Eye (tissue), 1 donor: ENCODE data around the gene DDX51.
"Not testable (repeated sequence)": the region's sequence is repeated elsewhere in the genome, so short reads cannot be mapped to it uniquely, and the experiment has no call there.

Experiments used
- DNase-seq: peaks from one replicate; pipeline ENCODE4 v3.0.0-alpha.2; 2015

DDX51 gene

GRCh38 chr12:132109741-132110140 is 34.4 kb downstream of the DDX51 start:
- no peak for DNase-seq

GRCh38 chr12:132108211-132108832 is 35.8 kb downstream of the DDX51 start:
- peak; percentile 28 for DNase-seq

GRCh38 chr12:132106921-132107320 is 37.2 kb downstream of the DDX51 start:
- DNase-seq: no peak

- DNase-seq: no peak
These were observed 38.7 kb downstream of the DDX51 start for GRCh38 chr12:132105467-132105866.

- no peak for DNase-seq
These were observed 40.4 kb downstream of the DDX51 start for GRCh38 chr12:132103542-132104308.

- not testable (repeated sequence) for DNase-seq
These were observed 41.0 kb downstream of the DDX51 start for GRCh38 chr12:132103072-132103471.

- no peak for DNase-seq
These were observed 41.8 kb downstream of the DDX51 start for GRCh38 chr12:132102297-132102696.

GRCh38 chr12:132100306-132101065 is 43.6 kb downstream of the DDX51 start:
- no peak for DNase-seq

- no peak for DNase-seq
These were observed 44.4 kb downstream of the DDX51 start for GRCh38 chr12:132099739-132100138.

DNA sequence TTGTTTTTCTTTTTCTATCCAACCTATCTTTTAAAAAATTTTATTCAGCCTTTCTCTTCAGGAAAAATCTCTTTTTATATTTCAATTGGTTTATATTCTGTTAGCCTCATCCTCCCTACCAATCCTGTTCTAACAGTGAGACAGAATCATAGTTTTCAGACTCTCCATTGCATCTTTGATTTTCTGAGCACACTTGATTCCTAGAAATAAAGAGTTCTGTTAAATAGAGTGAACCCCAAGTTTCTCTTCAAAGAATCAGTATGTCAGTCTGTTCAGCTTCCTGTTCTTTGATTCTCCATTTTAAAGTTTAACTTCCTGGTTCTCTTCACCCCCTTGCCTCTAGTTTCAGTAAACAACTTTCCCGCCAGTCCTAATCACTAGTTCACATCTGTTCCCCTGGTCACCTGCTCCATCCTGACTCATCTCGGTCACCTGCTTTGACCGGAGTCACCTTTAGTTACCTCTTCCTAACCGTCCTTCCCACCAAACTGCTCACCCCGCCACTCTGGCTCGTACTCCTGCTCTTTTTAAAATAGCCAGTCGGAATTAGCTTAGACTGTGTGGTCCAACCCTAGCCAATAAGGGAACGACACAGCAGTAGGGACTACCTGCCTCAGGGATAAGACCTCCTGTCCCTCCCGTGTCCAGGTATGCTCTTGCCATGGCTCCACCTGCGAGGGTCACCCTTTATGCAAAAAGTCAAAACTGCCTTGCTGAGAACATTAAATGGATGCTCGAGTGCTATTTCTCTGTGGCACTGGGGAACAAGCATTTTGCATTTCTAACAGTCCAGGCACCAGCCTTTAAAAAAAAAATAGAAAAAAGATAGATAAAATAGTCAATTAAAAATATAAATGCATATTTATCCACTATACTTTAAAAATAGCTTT is 48.4 kb downstream of the DDX51 start:
- DNase-seq: no peak

GRCh38 chr12:132094269-132094891 is 49.7 kb downstream of the DDX51 start:
- DNase-seq: no peak

DNA sequence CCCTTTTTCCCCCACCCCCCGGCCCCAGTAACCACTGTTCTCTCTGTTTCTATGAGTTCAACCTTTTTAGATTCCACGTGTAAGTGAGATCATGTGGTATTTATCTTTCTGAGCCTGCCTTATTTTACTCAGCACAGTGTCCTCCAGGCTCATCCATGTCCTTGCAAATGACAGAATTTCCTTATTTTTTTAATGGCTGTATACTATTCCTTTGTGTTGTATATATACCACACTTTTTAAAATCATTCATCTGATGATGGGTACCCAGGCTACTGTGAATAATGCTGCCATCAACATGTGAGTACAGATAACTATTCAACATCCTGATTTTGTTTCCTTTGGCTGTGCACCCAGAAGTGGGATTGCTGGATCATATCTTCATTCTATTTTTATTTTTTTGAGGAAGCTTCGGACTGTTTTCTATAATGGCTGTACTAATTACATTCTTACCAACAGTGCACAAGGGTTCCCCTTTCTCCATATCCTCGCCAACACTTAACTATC is 54.7 kb downstream of the DDX51 start:
- no peak for DNase-seq
